Raji (cell line): Measurements from ENCODE around the gene TMEM120B.

Experiments used
- POLR2A ChIP-seq: IDR thresholded peaks from 2 replicates; pipeline ENCODE4 v1.6.1; 2011; ENCODE audit warnings: low read depth, low read length, control low read depth; ENCODE audit not compliant: insufficient read depth

Gene TMEM120B

GRCh38 chr12:121712461-121713256, at the start of gene TMEM120B:
TMEM120B (plus strand) TSS chr12:121712752; CDS start chr12:121712896, 144 bp downstream.
- peak; percentile 74 for TF ChIP-seq POLR2A

DNA sequence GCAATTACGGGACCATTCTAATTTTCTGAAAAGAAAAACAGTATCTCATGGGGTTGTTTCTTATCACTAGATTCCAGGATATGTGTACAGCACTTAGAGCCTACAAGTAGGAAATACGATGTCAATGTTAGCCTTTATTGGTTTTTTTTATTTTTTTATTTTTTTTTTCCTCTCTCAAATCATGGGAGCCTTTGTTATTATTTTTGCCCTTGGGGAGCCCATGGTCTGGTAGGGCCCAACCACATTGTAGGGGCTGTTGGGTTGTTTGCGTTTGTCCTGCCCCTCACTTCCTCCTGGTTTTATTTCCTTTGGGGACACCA, 49.0 kb upstream of the TMEM120B start:
- TF ChIP-seq POLR2A = no peak

GRCh38 chr12:121668750-121669520, 43.6 kb upstream of the TMEM120B start:
- TF ChIP-seq POLR2A = no peak

DNA sequence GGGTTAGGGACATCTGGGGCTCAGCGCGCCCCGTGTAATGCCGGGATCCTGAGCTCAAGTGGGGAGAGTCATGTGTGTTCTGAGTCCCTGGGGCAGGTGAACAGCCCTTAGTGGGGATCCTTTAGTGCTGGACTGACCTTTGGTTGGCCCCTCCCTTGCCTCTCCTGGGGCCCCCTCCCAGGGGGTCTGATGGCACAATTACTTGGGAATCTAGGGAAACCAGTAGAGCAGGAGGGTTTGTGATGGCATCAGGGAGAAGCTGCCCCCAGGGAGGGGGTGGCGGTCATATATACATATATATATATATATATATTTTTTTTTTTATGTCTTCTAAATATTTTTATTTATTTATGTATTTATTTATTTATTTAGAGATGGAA, 43.0 kb upstream of the TMEM120B start, which contains the start of gene MORN3:
Gene MORN3, minus strand, starts transcription at position 134 of the 380 bp plus-strand sequence. CDS start 171 bp downstream, outside the sequence.
- no peak for TF ChIP-seq POLR2A

GRCh38 chr12:121673013-121673511, 39.5 kb upstream of the TMEM120B start:
- TF ChIP-seq POLR2A = no peak

DNA sequence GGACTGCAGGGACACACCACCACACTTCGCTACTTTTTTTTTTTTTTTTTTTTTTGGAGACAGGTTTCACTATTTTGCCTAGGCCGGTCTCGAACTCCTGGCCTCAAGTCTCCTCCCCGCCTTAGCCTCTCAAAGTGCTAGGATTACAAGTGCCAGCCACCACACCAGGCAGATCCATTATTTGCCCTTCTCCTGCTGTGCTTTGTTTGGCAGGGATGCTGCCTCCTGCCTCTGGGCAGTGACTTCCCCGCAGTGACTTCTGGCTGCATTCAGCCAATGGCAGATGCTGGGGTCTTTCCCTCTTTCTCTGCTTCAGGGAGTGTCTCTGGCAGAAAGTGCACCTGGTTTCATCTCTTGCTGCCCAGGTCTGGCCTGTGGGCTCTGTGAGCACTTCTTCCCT, 36.4 kb upstream of the TMEM120B start:
- no peak for TF ChIP-seq POLR2A

- TF ChIP-seq POLR2A = no peak
Observed at GRCh38 chr12:121678305-121678704, 34.2 kb upstream of the TMEM120B start.

GRCh38 chr12:121678716-121679300, 33.7 kb upstream of the TMEM120B start:
- no peak for TF ChIP-seq POLR2A

- TF ChIP-seq POLR2A = no peak
Observed at GRCh38 chr12:121688966-121689365, 23.6 kb upstream of the TMEM120B start.

DNA sequence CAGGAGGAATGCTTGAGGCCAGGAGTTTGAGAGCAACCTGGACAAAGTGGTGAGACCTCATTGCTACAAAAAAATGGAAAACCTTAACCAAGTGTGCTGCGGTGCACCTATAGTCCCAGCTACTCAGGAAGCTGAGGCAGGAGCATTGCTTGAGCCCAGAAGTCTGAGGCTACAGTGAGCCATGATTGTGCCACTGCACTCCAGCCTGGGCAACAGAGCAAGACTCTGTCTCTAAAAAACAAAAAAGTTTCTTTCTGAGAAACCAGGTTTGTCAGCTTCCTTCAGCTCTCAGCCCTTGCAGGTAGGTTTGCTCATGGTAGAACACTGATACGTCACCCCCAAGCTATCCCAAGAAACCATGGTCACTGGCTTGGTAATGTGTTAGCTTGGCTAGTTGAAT, 23.1 kb upstream of the TMEM120B start:
- no peak for TF ChIP-seq POLR2A

GRCh38 chr12:121693155-121693687, 19.3 kb upstream of the TMEM120B start:
- no peak for TF ChIP-seq POLR2A

- no peak for TF ChIP-seq POLR2A
Observed at GRCh38 chr12:121697093-121697698, 15.4 kb upstream of the TMEM120B start.

GRCh38 chr12:121701667-121702277, 10.8 kb upstream of the TMEM120B start:
- TF ChIP-seq POLR2A = no peak

GRCh38 chr12:121702944-121703343, 9.6 kb upstream of the TMEM120B start:
- TF ChIP-seq POLR2A = no peak
